Measurements from ENCODE around the gene KLHL30. TPM values are rescaled to one million over a fixed set of nuclear protein-coding genes. Genes with fewer than 3 reads are reported as not detected.

KLHL30 gene
- total RNA-seq, 1 donor from 2014 or later, result 0.25 TPM

DNA sequence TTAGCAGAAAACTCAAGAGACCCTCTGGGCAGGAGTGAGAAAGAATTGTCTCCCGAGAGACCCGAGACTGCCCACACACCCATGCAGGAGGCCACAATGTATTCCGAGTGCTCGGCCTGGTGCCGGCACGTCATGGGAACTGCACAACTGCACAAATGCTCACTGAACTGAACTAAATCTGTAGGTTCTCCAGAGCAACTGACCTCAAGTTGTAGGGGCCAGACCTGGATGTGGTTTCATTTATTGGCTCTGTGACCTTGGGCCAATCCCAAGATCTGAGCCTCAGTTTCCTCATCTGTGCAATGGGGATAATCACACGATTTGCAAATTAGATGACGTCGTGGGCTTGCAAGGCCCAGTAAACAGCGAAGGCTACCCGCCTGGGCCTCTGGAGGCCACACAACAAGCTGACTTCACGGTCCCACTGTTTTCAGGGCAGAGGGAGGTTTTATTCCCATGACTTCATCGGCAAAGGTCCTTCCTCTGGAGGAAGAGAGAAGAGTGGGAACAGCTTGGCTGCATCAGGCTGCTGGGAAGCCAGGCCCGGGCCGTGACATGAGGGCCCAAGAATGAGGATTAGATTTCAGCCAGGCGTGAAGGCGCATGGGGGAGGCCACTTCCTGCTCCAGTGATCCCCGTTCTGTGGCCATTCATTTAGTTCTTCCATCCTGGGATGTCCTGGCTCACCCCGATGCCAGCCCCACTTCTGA, 16.7 kb downstream of the KLHL30 start:
- peak in 1 of 2 donors; percentile 65 for TF ChIP-seq POLR2AphosphoS5 (IDR thresholded peaks at IDR 0.05; ENCODE audit: insufficient read depth in 1 of 2, low read depth in 1 of 2)
- no peak for TF ChIP-seq POLR2A (IDR thresholded peaks at IDR 0.05)
- Histone ChIP-seq H3K27me3 (no peaks in the 10 kb centered on the region), H3K9me3 (no peaks in the 10 kb centered on the region), H3K4me3 (no peak overlapping the region), H3K4me1 (peaks cover 6% of the 10 kb centered on the region), H3K36me3 (no peaks in the 10 kb centered on the region), H3K27ac (no peak overlapping the region)
- intact Hi-C loops (cut with DNase I), result no loop called here
- no peak for DNase-seq (ENCODE audit: extremely low spot score in 2 of 2)

DNA sequence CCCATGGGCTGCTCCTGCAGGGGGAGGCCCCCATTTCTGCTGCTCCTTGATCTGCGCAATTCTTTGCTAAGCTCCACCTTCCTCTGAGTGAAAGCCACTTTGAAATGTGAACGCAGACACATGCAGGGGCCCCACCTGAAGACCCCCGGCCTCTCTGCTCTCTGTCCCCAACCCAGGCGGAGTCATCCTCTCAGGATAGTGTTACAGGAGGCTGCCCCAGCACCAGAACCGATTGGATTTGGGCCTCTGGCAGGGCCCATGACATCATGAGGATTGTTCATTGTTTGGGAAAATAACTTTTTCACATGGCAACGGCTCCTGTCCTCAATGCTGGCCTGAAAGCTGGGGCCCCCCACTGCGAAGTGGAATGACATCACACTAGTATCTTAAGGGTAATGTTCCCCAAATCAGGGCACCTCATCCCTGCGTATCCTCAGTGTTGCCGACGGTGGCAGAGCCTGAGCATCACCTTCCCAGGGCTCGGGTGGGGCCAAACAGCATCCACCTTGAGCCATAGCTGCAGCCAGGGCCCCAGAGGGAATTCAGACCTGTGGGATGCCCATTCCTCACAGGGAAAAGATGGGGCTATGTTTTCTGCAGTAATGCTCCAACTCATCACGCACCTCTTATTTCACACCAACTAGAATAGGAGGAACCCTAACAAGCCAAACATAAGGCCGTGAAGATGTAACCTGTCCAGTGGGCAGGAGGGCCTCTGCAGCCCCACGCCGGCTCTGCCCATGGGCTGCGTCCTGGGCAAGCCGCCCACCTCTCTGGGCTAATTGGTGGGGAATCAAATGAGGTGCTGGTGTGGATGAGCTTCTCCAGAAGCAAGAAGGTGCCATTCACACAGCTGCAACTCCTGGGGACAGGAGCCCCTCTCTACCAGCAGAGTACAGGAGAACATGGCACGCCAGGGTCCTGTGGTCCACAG, 17.6 kb downstream of the KLHL30 start:
- H3K27ac ChIP-seq, result no peak overlapping the region
- no peaks in the 10 kb centered on the region for H3K36me3 ChIP-seq
- H3K4me3 ChIP-seq, result no peak overlapping the region
- TF ChIP-seq, protein P1, sequence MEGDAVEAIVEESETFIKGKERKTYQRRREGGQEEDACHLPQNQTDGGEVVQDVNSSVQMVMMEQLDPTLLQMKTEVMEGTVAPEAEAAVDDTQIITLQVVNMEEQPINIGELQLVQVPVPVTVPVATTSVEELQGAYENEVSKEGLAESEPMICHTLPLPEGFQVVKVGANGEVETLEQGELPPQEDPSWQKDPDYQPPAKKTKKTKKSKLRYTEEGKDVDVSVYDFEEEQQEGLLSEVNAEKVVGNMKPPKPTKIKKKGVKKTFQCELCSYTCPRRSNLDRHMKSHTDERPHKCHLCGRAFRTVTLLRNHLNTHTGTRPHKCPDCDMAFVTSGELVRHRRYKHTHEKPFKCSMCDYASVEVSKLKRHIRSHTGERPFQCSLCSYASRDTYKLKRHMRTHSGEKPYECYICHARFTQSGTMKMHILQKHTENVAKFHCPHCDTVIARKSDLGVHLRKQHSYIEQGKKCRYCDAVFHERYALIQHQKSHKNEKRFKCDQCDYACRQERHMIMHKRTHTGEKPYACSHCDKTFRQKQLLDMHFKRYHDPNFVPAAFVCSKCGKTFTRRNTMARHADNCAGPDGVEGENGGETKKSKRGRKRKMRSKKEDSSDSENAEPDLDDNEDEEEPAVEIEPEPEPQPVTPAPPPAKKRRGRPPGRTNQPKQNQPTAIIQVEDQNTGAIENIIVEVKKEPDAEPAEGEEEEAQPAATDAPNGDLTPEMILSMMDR (IDR thresholded peaks at IDR 0.05), result no peak
- no peak for TF ChIP-seq POLR2AphosphoS5 (IDR thresholded peaks at IDR 0.05; ENCODE audit: insufficient read depth in 1 of 2, low read depth in 1 of 2)
- TF ChIP-seq POLR2A (IDR thresholded peaks at IDR 0.05), result no peak
- intact Hi-C loops (cut with DNase I), result no loop called here
- no peak for DNase-seq (ENCODE audit: extremely low spot score in 2 of 2)
- no peaks in the 10 kb centered on the region for H3K9me3 ChIP-seq
- H3K4me1 ChIP-seq, result peaks cover 6% of the 10 kb centered on the region
- no peaks in the 10 kb centered on the region for H3K27me3 ChIP-seq

DNA sequence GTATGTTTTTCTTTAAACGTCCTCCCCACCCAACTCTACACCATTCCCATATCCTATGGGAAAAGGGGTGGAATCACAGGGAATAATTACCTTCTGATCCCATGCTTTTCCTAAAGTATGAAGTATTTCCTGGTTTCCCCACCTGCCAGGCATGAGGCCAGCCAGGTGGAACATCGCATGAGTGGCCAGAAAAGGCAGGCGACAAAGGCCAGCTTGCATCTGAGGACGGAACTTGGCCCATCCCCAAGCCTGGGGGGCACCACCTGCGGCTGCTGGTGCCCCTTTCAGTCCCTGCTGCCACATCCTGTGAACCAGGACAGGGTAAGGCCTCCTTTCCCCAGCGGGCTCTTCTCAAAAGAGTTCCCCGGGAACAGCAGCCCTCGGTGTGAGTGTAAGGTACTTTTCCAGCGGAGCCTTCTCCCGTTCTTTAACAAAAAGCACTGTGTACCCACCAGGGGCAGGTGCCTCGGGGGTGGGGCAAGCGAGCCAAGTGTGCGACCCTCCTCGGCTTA, 19.1 kb downstream of the KLHL30 start:
- Histone ChIP-seq H3K4me1 (peaks cover 6% of the 10 kb centered on the region), H3K9me3 (no peaks in the 10 kb centered on the region), H3K27ac (no peak overlapping the region), H3K27me3 (no peaks in the 10 kb centered on the region), H3K36me3 (no peaks in the 10 kb centered on the region), H3K4me3 (no peak overlapping the region)
- intact Hi-C loops (cut with DNase I), result no loop called here
- TF ChIP-seq POLR2AphosphoS5 (IDR thresholded peaks at IDR 0.05; ENCODE audit: insufficient read depth in 1 of 2, low read depth in 1 of 2) (no peak), POLR2A (IDR thresholded peaks at IDR 0.05) (no peak)
- DNase-seq (ENCODE audit: extremely low spot score in 2 of 2), result no peak

DNA sequence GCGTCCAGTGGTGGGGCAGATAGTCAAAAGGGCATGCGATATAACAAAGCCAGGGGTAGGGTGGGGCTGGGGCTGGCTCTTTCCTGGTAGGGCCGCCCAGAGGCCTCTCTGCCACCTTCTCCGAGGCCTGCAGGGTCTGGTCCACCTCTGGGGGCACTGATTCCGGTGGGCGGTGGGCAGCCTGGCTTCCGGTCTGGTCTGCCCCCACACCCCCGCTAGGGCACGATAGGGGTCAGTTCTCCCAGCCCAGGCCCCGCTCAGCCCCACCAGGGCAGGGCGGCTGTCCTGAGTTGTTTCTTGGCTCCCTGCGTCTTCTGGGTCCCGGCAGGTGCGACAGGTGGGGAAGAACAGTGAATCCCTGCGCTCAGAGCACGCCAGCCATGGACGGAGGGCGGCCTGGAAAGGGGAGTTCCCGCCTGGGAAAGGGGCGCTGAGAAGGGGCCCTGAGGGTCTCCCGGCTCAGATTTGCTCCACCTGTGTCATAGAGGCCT, 19.6 kb downstream of the KLHL30 start:
- Histone ChIP-seq H3K4me3 (no peak overlapping the region), H3K27ac (no peak overlapping the region), H3K9me3 (no peaks in the 10 kb centered on the region), H3K36me3 (no peaks in the 10 kb centered on the region), H3K27me3 (no peaks in the 10 kb centered on the region), H3K4me1 (peaks cover 6% of the 10 kb centered on the region)
- no peak for DNase-seq (ENCODE audit: extremely low spot score in 2 of 2)
- TF ChIP-seq POLR2A (IDR thresholded peaks at IDR 0.05), result no peak
- no peak for TF ChIP-seq POLR2AphosphoS5 (IDR thresholded peaks at IDR 0.05; ENCODE audit: insufficient read depth in 1 of 2, low read depth in 1 of 2)
- TF ChIP-seq, protein P1 (IDR thresholded peaks at IDR 0.05), result no peak
- intact Hi-C loops (cut with DNase I), result no loop called here

DNA sequence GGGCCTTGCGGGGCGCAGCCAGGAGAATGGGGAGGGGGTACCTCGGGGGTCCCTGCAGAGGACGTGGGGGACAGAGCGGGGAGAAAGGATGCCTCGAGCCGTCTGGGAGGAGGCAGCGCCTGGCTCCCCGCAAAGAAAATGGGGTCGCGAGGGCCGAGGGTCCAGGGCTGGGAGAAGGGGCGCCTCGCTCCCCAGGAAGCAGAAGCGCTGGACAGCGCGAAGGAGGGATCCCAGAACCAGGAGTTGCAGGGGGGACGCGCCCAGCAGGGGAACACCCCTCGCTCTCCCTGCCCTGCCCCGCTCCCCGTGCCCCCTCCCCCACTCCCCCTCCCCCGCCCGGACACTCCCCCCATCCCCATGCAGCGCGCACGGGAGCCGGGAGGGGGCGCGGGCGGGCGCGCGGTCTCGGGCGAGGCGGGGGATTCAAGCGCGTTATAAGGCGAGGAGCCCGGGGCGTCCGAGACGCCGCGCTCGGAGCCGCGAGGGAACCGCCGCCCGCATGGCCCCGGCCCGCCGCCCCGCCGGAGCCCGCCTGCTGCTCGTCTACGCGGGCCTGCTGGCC, 20.1 kb downstream of the KLHL30 start, which contains the start of gene ERFE:
ERFE (plus strand) TSS at position 462 of the 562 bp plus-strand sequence; CDS start at position 500, 38 bp downstream.
- no peak within 1 kb of the TSS for H3K27ac ChIP-seq

More for the DNA sequence above, 20.1 kb downstream of the KLHL30 start, which contains the start of gene ERFE:
- no peaks in the 10 kb centered on the region for H3K36me3 ChIP-seq
- peak within 1 kb of the TSS; percentile 24 to 51 for H3K4me3 ChIP-seq
- H3K4me1 ChIP-seq, result peaks cover 6% of the 10 kb centered on the region
- DNase-seq (ENCODE audit: extremely low spot score in 2 of 2), result no peak
- no peak for TF ChIP-seq POLR2A (IDR thresholded peaks at IDR 0.05)
- TF ChIP-seq, protein P1 (IDR thresholded peaks at IDR 0.05), result peak in 1 of 3 experiments; percentile 28
- no peaks in the 10 kb centered on the region for H3K9me3 ChIP-seq
- intact Hi-C loops (cut with DNase I), result no loop called here
- no peaks in the 10 kb centered on the region for H3K27me3 ChIP-seq

All from vagina (tissue), 2 donors.